Measurements from ENCODE around the gene GSAP.
A peak's percentile ranks its signal among the peaks of the same experiment; 100 is the strongest.
"Not testable (repeated sequence)": the region's sequence is repeated elsewhere in the genome, so short reads cannot be mapped to it uniquely, and the experiment has no call there.

Gene GSAP

GRCh38 chr7:77415823-77416620 is at the start of gene GSAP:
GSAP (minus strand) TSS chr7:77416349; CDS start chr7:77416321, 28 bp downstream.
- DNase-seq, result peak; percentile 43

GRCh38 chr7:77465256-77465655 is 49.1 kb upstream of the GSAP start:
- DNase-seq, result no peak

GRCh38 chr7:77464589-77464988 is 48.4 kb upstream of the GSAP start:
- no peak for DNase-seq

GRCh38 chr7:77463632-77464031 is 47.5 kb upstream of the GSAP start:
- not testable (repeated sequence) for DNase-seq

GRCh38 chr7:77461842-77462241 is 45.7 kb upstream of the GSAP start:
- DNase-seq, result no peak

GRCh38 chr7:77461246-77461645 is 45.1 kb upstream of the GSAP start:
- no peak for DNase-seq

- DNase-seq, result no peak
These were observed 43.9 kb upstream of the GSAP start for GRCh38 chr7:77460057-77460486.

GRCh38 chr7:77459311-77459726 is 43.2 kb upstream of the GSAP start:
- DNase-seq, result no peak

GRCh38 chr7:77458786-77459185 is 42.6 kb upstream of the GSAP start:
- DNase-seq, result no peak

- no peak for DNase-seq
These were observed 41.6 kb upstream of the GSAP start for GRCh38 chr7:77457779-77458178.

- no peak for DNase-seq
These were observed 40.5 kb upstream of the GSAP start for GRCh38 chr7:77456696-77457095.

GRCh38 chr7:77455321-77455720 is 39.2 kb upstream of the GSAP start:
- peak; percentile 59 for DNase-seq

GRCh38 chr7:77454802-77455201 is 38.7 kb upstream of the GSAP start:
- DNase-seq, result no peak

- no peak for DNase-seq
These were observed 37.4 kb upstream of the GSAP start for GRCh38 chr7:77453531-77453930.

GRCh38 chr7:77451950-77452349 is 35.8 kb upstream of the GSAP start:
- not testable (repeated sequence) for DNase-seq

- no peak for DNase-seq
These were observed 34.5 kb upstream of the GSAP start for GRCh38 chr7:77450613-77451012.

GRCh38 chr7:77450054-77450453 is 33.9 kb upstream of the GSAP start:
- DNase-seq, result no peak

- no peak for DNase-seq
These were observed 31.5 kb upstream of the GSAP start for GRCh38 chr7:77447616-77448015.

GRCh38 chr7:77444123-77444522 is 28.0 kb upstream of the GSAP start:
- DNase-seq, result peak; percentile 62

- DNase-seq, result no peak
These were observed 26.9 kb upstream of the GSAP start for GRCh38 chr7:77443042-77443441.

- DNase-seq, result no peak
These were observed 26.5 kb upstream of the GSAP start for GRCh38 chr7:77442636-77443035.

GRCh38 chr7:77441046-77441445 is 24.9 kb upstream of the GSAP start:
- DNase-seq, result no peak

GRCh38 chr7:77439572-77439971 is 23.4 kb upstream of the GSAP start:
- DNase-seq, result no peak

- no peak for DNase-seq
These were observed 22.0 kb upstream of the GSAP start for GRCh38 chr7:77438131-77438530.

Data from left hindlimb (tissue), 1 donor.